Measurements from ENCODE around the gene BLVRB.
A peak's percentile ranks its signal among the peaks of the same experiment; 100 is the strongest.

Gene BLVRB

DNA sequence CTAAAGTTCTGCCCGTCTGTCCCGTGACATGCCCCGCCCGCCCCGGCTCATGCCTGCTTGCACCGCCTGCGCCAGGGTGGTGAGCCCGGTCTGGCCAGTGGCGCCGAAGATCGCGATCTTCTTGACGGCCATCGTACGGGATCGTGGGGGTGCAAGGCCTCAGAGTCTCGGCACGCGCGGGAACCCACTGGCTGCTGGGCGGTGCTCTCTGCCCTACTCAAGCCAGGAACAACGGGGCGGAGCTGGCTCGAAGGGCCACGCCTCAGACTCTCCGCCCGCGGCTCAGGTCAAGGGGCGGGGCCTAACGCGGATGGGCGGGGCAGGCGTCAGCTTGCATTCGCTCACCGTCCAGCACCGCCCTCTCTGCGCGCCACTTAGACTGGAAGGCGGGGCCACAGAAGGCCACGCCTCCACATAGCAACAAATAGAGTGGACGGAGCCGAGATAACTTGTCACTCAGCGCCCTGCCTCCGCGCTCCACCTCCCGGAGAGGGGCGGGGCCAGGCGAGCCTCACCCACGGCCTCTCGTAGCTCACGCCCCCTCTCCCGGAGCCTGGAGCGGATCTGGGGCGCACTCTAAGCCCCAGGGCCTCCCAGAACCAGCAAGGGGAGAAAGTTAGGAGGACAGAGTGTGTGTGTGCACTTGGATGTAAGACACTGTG lies at the start of gene BLVRB:
BLVRB (minus strand) TSS at position 189 of the 662 bp plus-strand sequence; CDS start at position 132, 57 bp downstream.
- H3K36me3 Mint-ChIP-seq: peaks cover 8% of the 10 kb centered on the region
- ATAC-seq: peak; percentile 79
- H3K9me3 Mint-ChIP-seq: no peaks in the 10 kb centered on the region
- H3K4me3 Mint-ChIP-seq: peak within 1 kb of the TSS; percentile 82
- H3K27ac Mint-ChIP-seq: peak within 1 kb of the TSS; percentile 95
- peak; percentile 99 to 100 for DNase-seq (ENCODE audit: low spot score in 2 of 2)
- peaks cover 44% of the 10 kb centered on the region for H3K4me1 Mint-ChIP-seq

DNA sequence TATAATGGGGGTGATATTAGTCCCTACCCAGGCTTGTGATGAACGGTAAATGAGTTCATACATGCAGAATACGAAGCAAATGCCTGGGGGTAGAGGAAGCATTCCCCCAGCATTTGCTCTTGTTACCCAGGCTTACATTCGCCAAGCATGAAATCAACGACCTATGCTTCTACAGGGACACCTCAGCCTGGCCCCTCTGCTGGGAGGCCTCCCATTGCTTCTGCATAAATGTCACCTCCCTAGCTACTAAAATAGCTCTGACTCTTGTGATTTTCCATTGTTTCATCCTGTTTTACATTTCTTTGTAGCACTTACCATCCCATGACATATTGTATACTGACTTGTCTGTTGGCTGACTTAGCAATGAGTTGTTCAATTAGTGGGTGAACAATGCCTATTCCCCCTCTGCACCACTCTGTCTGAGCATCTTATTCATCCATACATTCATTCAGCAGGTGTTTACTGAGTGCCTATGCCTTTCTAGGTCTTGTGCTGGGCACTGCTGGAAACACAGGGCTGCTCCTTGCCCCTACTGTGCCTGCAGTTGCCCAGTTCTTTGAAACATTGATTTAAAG lies 48.3 kb upstream of the BLVRB start:
- ATAC-seq: no peak

DNA sequence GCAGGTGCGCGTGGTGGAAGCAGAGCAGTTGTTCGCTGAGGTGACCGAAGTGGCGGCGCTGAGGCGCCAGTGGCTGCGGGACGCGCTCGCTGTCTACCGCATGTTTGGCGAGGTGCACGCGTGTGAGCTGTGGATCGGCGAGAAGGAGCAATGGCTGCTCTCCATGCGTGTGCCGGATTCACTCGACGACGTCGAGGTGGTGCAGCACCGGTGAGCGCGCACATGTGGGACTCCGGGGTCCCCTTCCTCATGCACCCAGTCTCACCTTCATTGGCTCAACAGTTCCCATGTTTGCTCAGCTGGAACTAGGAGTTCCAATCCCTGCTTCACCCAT lies 47.8 kb upstream of the BLVRB start:
- H3K4me1 Mint-ChIP-seq: peaks cover 6% of the 10 kb centered on the region
- no peak for DNase-seq (ENCODE audit: low spot score in 2 of 2)
- no peaks in the 10 kb centered on the region for H3K36me3 Mint-ChIP-seq
- H3K9me3 Mint-ChIP-seq: no peaks in the 10 kb centered on the region
- H3K4me3 Mint-ChIP-seq: no peak overlapping the region
- no peak for ATAC-seq
- no peak overlapping the region for H3K27ac Mint-ChIP-seq

More for the DNA sequence above, 48.3 kb upstream of the BLVRB start:
- Mint-ChIP-seq H3K9me3 (no peaks in the 10 kb centered on the region), H3K27ac (no peak overlapping the region), H3K36me3 (no peaks in the 10 kb centered on the region), H3K4me3 (no peak overlapping the region), H3K4me1 (peaks cover 6% of the 10 kb centered on the region)
- DNase-seq (ENCODE audit: low spot score in 2 of 2): no peak

DNA sequence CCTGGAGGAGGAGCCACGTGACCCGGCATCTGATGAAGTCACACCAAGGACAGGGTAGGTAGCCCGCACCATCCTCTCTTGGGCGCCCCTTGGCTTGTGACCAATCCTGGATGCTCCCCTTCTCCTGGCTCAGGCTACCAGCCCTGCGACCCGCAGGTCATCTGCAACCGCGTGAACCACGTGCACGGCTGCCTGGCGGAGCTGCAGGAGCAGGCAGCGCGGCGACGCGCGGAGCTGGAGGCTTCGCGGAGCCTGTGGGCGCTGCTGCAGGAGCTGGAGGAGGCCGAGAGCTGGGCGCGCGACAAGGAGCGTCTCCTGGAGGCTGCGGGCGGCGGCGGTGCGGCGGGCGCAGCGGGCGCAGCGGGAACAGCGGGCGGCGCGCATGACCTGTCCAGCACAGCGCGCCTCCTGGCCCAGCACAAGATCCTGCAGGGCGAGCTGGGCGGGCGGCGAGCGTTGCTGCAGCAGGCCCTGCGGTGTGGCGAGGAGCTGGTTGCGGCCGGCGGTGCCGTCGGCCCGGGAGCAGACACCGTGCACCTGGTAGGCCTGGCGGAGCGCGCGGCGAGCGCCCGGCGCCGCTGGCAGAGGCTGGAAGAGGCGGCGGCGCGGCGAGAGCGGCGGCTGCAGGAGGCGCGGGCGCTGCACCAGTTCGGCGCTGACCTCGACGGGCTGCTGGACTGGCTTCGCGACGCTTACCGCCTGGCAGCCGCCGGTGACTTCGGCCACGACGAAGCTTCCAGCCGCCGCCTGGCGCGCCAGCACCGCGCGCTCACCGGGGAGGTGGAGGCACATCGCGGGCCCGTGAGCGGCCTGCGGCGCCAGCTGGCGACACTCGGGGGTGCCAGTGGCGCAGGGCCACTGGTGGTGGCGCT lies 47.2 kb upstream of the BLVRB start:
- no peak overlapping the region for H3K27ac Mint-ChIP-seq
- H3K4me1 Mint-ChIP-seq: peaks cover 6% of the 10 kb centered on the region
- H3K9me3 Mint-ChIP-seq: no peaks in the 10 kb centered on the region
- ATAC-seq: peak; percentile 29
- DNase-seq (ENCODE audit: low spot score in 2 of 2): no peak
- no peaks in the 10 kb centered on the region for H3K36me3 Mint-ChIP-seq
- no peak overlapping the region for H3K4me3 Mint-ChIP-seq

DNA sequence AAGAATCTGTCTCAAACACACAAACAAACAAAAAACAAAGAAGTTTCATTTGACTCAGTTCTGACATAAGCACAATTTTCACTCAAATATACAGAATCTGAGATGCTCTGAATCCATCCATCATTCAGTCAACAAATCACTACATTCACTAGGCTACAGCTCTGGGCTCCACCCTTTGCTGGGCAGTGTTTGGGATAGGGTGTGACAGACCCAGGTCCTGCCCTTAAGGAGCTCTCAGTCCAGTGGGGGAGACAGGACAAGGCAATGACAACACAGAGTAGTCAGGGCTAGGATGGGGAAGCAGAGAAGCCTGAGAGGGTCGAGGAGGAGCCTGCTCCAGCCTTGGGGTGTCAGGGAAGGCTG lies 46.5 kb upstream of the BLVRB start:
- no peak overlapping the region for H3K4me3 Mint-ChIP-seq
- H3K36me3 Mint-ChIP-seq: no peaks in the 10 kb centered on the region
- H3K27ac Mint-ChIP-seq: no peak overlapping the region
- peaks cover 6% of the 10 kb centered on the region for H3K4me1 Mint-ChIP-seq
- ATAC-seq: peak; percentile 31
- no peaks in the 10 kb centered on the region for H3K9me3 Mint-ChIP-seq
- no peak for DNase-seq (ENCODE audit: low spot score in 2 of 2)

DNA sequence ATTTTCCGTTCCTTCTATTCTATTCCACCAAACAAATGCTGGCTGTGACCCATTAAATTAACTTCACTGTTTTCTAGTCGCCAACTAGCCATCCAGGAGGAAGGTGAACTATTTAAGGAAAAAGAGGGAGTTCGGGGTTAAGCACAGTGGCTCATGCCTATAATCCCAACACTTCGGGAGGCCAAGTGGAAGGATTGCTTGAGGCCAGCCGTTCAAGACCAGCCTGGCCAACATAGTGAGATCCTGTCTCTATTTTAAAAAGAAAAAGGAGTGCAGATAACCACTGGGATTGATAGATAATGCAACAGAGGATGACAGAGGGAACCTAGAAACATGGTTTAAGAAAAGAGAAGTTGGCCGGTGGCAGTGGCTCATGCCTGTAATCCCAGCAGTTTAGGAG lies 45.9 kb upstream of the BLVRB start:
- no peak for DNase-seq (ENCODE audit: low spot score in 2 of 2)
- Mint-ChIP-seq H3K27ac (no peak overlapping the region), H3K4me1 (peaks cover 6% of the 10 kb centered on the region), H3K36me3 (no peaks in the 10 kb centered on the region), H3K9me3 (no peaks in the 10 kb centered on the region), H3K4me3 (no peak overlapping the region)
- ATAC-seq: no peak

DNA sequence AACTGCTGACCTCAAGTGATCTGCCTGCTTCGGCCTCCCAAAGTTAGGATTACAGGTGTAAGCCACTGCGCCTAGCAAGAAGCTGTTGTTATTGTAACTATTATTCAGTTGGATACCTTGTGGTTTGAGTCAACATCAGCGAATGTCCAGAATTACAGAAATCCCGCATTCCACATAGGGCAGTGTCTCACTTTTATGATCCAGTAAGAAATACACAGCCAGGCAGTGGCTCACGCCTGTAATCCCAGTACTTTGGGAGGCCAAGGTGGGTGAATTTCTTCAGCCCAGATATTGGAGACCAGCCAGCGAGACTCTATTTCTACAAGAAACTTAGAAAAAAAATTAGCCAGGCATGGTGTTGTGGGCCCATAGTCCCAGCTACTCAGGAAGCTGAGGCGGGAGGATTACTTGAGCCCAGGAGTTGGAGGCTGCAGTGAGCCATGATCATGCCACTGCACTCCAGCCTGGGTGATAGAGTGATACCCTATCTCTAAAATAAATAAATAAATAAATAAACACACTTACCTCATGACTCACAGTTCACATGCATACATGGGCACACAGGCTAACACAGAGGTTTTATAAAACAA lies 45.1 kb upstream of the BLVRB start:
- Mint-ChIP-seq H3K4me1 (peaks cover 6% of the 10 kb centered on the region), H3K9me3 (no peaks in the 10 kb centered on the region), H3K36me3 (no peaks in the 10 kb centered on the region), H3K4me3 (no peak overlapping the region), H3K27ac (no peak overlapping the region)
- DNase-seq (ENCODE audit: low spot score in 2 of 2) (no peak), ATAC-seq (no peak)

DNA sequence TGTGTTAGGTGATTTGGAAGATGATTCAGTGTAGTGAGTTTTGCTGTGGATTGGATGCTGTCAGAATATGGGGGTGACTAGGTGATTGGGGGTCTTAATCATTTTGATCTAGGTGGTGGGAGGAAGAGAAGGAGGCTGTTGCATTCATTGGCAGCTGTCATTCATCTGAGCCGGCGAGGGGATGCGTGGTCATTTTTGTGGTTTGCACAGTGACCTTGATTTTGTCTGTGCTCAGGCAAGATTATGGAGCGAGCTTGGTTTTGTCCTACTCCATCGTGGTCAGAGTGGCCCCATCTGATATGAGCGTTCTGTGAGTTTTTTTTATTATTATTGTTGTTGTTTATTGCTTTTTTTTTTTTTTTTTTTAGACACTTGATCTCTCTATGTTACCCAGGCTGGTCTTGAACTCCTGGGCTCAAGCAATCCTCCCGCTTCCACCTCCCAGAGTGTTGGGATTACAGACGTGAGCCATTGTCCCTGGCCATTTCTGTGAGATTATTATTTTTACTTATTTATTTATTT lies 43.3 kb upstream of the BLVRB start:
- peaks cover 6% of the 10 kb centered on the region for H3K4me1 Mint-ChIP-seq
- H3K27ac Mint-ChIP-seq: no peak overlapping the region
- H3K4me3 Mint-ChIP-seq: no peak overlapping the region
- H3K9me3 Mint-ChIP-seq: no peaks in the 10 kb centered on the region
- ATAC-seq (no peak), DNase-seq (ENCODE audit: low spot score in 2 of 2) (no peak)
- H3K36me3 Mint-ChIP-seq: no peaks in the 10 kb centered on the region

DNA sequence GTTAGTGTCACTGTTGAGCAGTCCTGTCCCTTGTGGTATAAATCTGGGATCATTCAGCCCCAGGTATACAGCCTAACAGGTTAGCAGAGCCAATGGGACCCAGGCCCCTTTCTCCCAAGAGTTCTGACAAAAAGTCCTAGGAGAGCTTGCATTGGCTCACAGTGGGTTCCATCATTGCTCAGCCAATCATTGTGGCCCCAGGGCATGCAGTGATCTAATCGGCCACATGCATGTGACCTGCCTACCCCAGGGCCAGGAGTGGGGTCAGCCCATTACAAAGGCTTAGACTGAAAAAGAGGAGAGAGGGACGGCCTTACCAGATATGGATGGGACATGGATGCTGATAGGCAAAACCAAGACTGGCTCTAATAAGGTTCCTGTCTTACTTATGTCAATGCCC lies 42.3 kb upstream of the BLVRB start:
- no peak for ATAC-seq
- Mint-ChIP-seq H3K27ac (no peak overlapping the region), H3K9me3 (no peaks in the 10 kb centered on the region), H3K36me3 (no peaks in the 10 kb centered on the region), H3K4me3 (no peak overlapping the region), H3K4me1 (peaks cover 13% of the 10 kb centered on the region)
- DNase-seq (ENCODE audit: low spot score in 2 of 2): no peak

DNA sequence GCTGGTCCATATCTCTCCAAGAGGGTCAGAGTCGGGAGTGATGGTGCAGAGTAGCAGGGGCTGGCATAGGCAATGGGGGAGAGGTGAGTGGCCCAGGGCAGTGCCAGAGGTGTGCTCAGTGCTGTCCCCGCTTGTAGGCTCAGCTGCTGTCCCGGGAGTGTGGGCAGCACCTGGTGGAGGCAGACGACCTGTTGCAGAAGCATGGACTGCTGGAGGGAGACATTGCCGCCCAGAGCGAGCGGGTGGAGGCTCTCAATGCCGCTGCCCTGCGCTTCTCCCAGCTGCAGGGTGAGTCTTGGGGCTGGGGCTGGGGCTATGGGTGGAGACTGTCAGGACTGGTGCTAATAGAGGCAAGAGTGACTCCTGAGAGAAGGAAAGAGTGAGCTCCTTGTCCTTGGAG lies 40.6 kb upstream of the BLVRB start:
- no peaks in the 10 kb centered on the region for H3K9me3 Mint-ChIP-seq
- no peak for ATAC-seq
- H3K4me1 Mint-ChIP-seq: peaks cover 11% of the 10 kb centered on the region

DNA sequence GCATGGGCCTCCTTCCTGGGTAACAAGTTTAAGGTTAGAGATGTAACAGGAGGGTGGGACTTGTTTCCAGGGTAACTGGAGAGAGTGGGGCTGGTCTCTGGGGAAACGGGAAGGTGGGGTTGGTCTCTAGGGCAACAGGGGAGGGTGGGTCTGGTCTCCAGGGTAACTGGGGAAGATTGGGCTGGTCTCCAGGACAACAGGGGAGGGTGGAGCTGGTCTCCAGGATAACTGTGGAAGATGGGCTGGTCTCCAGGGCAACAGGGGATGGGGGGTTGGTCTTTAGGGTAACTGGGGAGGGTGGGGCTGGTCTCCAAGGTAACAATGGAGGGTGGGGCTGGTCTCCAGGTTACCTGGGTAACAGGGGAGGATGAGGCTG lies 37.8 kb upstream of the BLVRB start:
- no peak for DNase-seq (ENCODE audit: low spot score in 2 of 2)
- Mint-ChIP-seq H3K36me3 (no peaks in the 10 kb centered on the region), H3K9me3 (no peaks in the 10 kb centered on the region), H3K4me1 (peaks cover 11% of the 10 kb centered on the region), H3K27ac (no peak overlapping the region), H3K4me3 (no peak overlapping the region)
- ATAC-seq: no peak

More for the DNA sequence above, 40.6 kb upstream of the BLVRB start:
- no peak for DNase-seq (ENCODE audit: low spot score in 2 of 2)
- Mint-ChIP-seq H3K36me3 (no peaks in the 10 kb centered on the region), H3K27ac (no peak overlapping the region), H3K4me3 (no peak overlapping the region)

DNA sequence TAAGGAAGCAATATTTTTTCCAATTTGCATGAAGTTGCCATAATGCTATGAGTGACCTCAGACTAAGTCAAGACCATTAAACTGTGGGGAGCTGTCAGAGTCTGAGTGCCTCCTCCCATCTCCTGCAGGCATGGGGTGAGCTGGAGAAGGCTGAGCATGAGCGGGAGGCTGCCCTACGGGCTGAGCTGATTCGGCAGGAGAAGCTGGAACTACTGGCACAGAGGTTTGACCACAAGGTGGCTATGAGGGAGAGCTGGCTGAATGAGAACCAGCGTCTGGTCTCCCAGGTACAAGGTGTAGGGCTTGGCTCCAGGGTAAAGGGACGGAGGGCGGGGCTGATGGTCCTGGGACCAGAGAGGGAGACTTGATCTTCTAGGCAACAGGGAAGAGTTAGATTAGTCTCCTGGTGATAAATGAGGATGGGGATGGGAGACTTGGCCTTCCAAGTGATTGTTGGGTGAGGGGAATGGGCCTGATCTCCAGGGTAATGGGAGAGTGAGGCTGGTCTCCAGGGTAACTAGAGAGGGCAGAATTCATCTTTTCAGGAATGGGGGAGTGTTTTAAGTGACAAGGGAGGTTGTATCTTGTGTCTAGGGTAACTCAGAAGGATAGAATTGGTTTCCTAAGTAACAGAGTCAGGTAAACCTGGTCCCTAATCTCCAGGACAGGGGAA lies 37.2 kb upstream of the BLVRB start:
- ATAC-seq (no peak), DNase-seq (ENCODE audit: low spot score in 2 of 2) (no peak)
- H3K9me3 Mint-ChIP-seq: no peaks in the 10 kb centered on the region
- peaks cover 11% of the 10 kb centered on the region for H3K4me1 Mint-ChIP-seq
- H3K27ac Mint-ChIP-seq: peak overlapping the region; percentile 53
- no peaks in the 10 kb centered on the region for H3K36me3 Mint-ChIP-seq
- H3K4me3 Mint-ChIP-seq: no peak overlapping the region

DNA sequence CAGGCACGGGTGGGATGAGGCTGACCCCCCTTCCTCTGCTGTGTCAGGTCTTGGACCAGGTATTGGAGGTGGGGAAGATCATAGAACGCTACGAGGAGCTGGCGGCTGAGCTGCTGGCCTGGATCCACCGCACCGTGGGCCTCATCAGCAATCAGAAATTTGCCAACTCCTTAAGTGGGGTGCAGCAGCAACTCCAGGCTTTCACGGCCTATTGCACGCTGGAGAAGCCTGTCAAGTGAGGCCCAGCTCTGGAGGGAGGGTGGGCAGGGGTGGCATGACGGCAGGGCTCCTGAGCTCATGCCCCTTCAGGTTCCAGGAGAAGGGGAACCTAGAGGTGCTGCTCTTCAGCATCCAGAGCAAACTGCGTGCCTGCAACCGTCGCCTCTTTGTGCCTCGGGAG lies 36.5 kb upstream of the BLVRB start:
- no peak overlapping the region for H3K27ac Mint-ChIP-seq
- ATAC-seq (no peak), DNase-seq (ENCODE audit: low spot score in 2 of 2) (no peak)
- H3K4me3 Mint-ChIP-seq: no peak overlapping the region
- H3K9me3 Mint-ChIP-seq: no peaks in the 10 kb centered on the region
- H3K36me3 Mint-ChIP-seq: no peaks in the 10 kb centered on the region
- H3K4me1 Mint-ChIP-seq: peaks cover 11% of the 10 kb centered on the region

DNA sequence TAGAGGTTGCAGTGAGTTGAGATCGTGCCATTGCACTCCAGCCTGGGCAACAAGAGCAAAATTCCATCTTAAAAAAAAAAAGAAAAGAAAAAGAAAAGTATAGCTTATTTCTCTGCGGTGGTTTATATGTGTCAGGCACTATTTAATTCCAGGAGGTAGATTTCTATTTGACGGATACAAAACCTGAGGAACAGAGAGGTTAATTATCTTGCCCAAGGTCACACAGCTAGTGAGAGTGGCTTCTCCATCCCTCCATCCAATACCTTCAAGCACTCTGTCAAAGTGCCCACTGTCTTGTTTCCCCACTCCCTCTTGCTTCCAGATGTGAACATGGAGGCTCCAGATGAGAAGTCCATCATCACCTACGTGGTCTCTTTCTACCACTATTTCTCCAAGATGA lies 36.1 kb upstream of the BLVRB start:
- no peak overlapping the region for H3K4me3 Mint-ChIP-seq
- no peaks in the 10 kb centered on the region for H3K36me3 Mint-ChIP-seq

More for the DNA sequence above, 36.1 kb upstream of the BLVRB start:
- no peak for ATAC-seq
- no peak for DNase-seq (ENCODE audit: low spot score in 2 of 2)
- H3K9me3 Mint-ChIP-seq: no peaks in the 10 kb centered on the region
- H3K27ac Mint-ChIP-seq: no peak overlapping the region
- peaks cover 11% of the 10 kb centered on the region for H3K4me1 Mint-ChIP-seq

Data from stimulated activated effector memory CD8-positive, alpha-beta T cell treated with anti-CD3 and anti-CD28 coated beads, Interleukin-12 subunit alpha, Interleukin-12 subunit beta, amount 100 ng/mL, for 72 hours (primary cell).